ENCODE results near the gene IGF2R. TPM values are rescaled to one million over a fixed set of nuclear protein-coding genes. Genes with fewer than 3 reads are reported as not detected.

The IGF2R gene
- total RNA-seq, 5 donors from 2014 or later (not counting 1 experiment from before 2014, with no cell fraction given) = 63.4 to 87.5 (median 70.5) TPM

GRCh38 chr6:160082627-160083026, 113.7 kb downstream of the IGF2R start:
- no peak overlapping the region for H3K4me3 ChIP-seq (ENCODE audit: control insufficient read depth in 1 of 2, extremely low read depth in 1 of 2, low read length in 1 of 2)
- ChIA-PET CTCF (no interaction called here), POLR2A (interaction anchor here in 1 of 2 donors (0.6 kb wide), 1 partner anchor 380 kb away, joined by 7 read pairs; no protein-coding TSS in a partner anchor)
- H3K36me3 ChIP-seq (ENCODE audit: control insufficient read depth in 2 of 2, extremely low read depth in 1 of 2, insufficient read depth in 1 of 2, low read length in 1 of 2) = peaks cover 28 to 88% of the 10 kb centered on the region in 2 donors
- Mint-ChIP-seq H3K4me1 (peaks cover 0 to 8% (median 2%) of the 10 kb centered on the region in 3 donors), H3K27ac (no peak overlapping the region), H3K27me3 (no peaks in the 10 kb centered on the region), H3K36me3 (peaks cover 68% of the 10 kb centered on the region), H3K4me3 (no peak overlapping the region), H3K9me3 (no peaks in the 10 kb centered on the region)
- no peaks in the 10 kb centered on the region for H3K4me1 ChIP-seq (ENCODE audit: control insufficient read depth in 1 of 2, extremely low read depth in 1 of 2, insufficient read depth in 2 of 2, low read length in 2 of 2)
- ATAC-seq (replicated peaks in 1 of 4) (no peak), DNase-seq (no peak)
- H3K27ac ChIP-seq (ENCODE audit: low read length) = no peak overlapping the region
- H3K27me3 ChIP-seq (replicated peaks in 1 of 2; ENCODE audit: control insufficient read depth in 2 of 2, extremely low read depth in 1 of 2, insufficient read depth in 2 of 2, low read length in 1 of 2) = no peaks in the 10 kb centered on the region
- WGBS (ENCODE audit: insufficient coverage) = 90% methylated on average over 6 of the region's 8 CpGs
- H3K9me3 ChIP-seq = no peaks in the 10 kb centered on the region

DNA sequence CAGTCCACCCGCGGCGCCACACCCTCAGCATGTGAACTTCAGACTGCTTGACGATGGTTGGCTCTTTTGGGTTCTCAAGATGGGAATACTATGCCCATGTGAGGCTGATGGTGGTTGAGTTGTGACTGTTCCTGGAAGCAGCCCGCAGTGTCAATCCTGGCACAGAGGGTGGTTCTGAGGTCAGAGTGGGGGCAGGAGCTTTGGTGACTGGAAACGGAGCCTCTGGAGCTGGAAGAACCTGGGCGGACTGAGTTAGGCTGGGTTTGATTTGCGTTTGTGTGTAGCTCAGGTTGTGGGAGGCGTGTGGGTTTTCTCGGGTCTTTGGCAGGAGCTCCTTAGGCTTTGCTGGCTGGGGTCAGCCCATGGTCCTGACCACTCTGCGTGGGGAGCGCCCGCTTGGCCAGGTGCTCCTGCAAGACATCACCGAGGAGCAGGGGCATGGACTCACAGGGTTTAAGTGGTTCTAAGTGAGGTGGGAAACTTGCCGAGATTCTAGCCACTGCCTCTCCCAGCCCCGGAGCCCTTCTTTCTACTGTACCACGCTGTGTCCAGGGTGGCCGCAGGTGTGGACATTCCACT, 115.4 kb downstream of the IGF2R start:
- WGBS (ENCODE audit: insufficient coverage) = 98% methylated on average over 7 of the region's 18 CpGs

GRCh38 chr6:160085226-160085625, 116.3 kb downstream of the IGF2R start:
- Mint-ChIP-seq H3K36me3 (peaks cover 75% of the 10 kb centered on the region), H3K9me3 (no peaks in the 10 kb centered on the region), H3K27ac (no peak overlapping the region), H3K4me1 (peaks cover 0 to 8% (median 2%) of the 10 kb centered on the region in 3 donors), H3K27me3 (no peaks in the 10 kb centered on the region), H3K4me3 (no peak overlapping the region)
- H3K9me3 ChIP-seq = no peaks in the 10 kb centered on the region
- DNase-seq = no peak
- POLR2A ChIA-PET = no interaction called here
- H3K36me3 ChIP-seq (ENCODE audit: control insufficient read depth in 2 of 2, extremely low read depth in 1 of 2, insufficient read depth in 1 of 2, low read length in 1 of 2) = peaks cover 31 to 88% of the 10 kb centered on the region in 2 donors
- ATAC-seq (replicated peaks in 1 of 4) = no peak
- CTCF ChIA-PET = interaction anchor here in 1 of 2 donors (0.6 kb wide), 1 partner anchor 44 kb away, joined by 3 read pairs; no protein-coding TSS in a partner anchor
- H3K27ac ChIP-seq (ENCODE audit: low read length) = no peak overlapping the region
- no peak overlapping the region for H3K4me3 ChIP-seq (ENCODE audit: control insufficient read depth in 1 of 2, extremely low read depth in 1 of 2, low read length in 1 of 2)
- WGBS (ENCODE audit: insufficient coverage) = 75% methylated on average over 5 of the region's 5 CpGs
- no peaks in the 10 kb centered on the region for H3K4me1 ChIP-seq (ENCODE audit: control insufficient read depth in 1 of 2, extremely low read depth in 1 of 2, insufficient read depth in 2 of 2, low read length in 2 of 2)
- H3K27me3 ChIP-seq (replicated peaks in 1 of 2; ENCODE audit: control insufficient read depth in 2 of 2, extremely low read depth in 1 of 2, insufficient read depth in 2 of 2, low read length in 1 of 2) = no peaks in the 10 kb centered on the region

More for the DNA sequence above, 115.4 kb downstream of the IGF2R start:
- Histone ChIP-seq H3K4me3 (ENCODE audit: control insufficient read depth in 1 of 2, extremely low read depth in 1 of 2, low read length in 1 of 2) (no peak overlapping the region), H3K36me3 (ENCODE audit: control insufficient read depth in 2 of 2, extremely low read depth in 1 of 2, insufficient read depth in 1 of 2, low read length in 1 of 2) (peaks cover 27 to 88% of the 10 kb centered on the region in 2 donors), H3K4me1 (ENCODE audit: control insufficient read depth in 1 of 2, extremely low read depth in 1 of 2, insufficient read depth in 2 of 2, low read length in 2 of 2) (no peaks in the 10 kb centered on the region), H3K27me3 (replicated peaks in 1 of 2; ENCODE audit: control insufficient read depth in 2 of 2, extremely low read depth in 1 of 2, insufficient read depth in 2 of 2, low read length in 1 of 2) (no peaks in the 10 kb centered on the region), H3K27ac (ENCODE audit: low read length) (no peak overlapping the region), H3K9me3 (no peaks in the 10 kb centered on the region)
- ChIA-PET POLR2A (no interaction called here), CTCF (interaction anchor here in 1 of 2 donors (0.6 kb wide), 1 partner anchor 382 kb away, joined by 3 read pairs; no protein-coding TSS in a partner anchor)
- H3K4me3 Mint-ChIP-seq = no peak overlapping the region
- no peaks in the 10 kb centered on the region for H3K27me3 Mint-ChIP-seq
- ATAC-seq (replicated peaks in 1 of 4) (no peak), DNase-seq (no peak)
- H3K4me1 Mint-ChIP-seq = peaks cover 0 to 8% (median 2%) of the 10 kb centered on the region in 3 donors
- H3K36me3 Mint-ChIP-seq = peaks cover 74% of the 10 kb centered on the region
- H3K9me3 Mint-ChIP-seq = no peaks in the 10 kb centered on the region
- H3K27ac Mint-ChIP-seq = no peak overlapping the region

DNA sequence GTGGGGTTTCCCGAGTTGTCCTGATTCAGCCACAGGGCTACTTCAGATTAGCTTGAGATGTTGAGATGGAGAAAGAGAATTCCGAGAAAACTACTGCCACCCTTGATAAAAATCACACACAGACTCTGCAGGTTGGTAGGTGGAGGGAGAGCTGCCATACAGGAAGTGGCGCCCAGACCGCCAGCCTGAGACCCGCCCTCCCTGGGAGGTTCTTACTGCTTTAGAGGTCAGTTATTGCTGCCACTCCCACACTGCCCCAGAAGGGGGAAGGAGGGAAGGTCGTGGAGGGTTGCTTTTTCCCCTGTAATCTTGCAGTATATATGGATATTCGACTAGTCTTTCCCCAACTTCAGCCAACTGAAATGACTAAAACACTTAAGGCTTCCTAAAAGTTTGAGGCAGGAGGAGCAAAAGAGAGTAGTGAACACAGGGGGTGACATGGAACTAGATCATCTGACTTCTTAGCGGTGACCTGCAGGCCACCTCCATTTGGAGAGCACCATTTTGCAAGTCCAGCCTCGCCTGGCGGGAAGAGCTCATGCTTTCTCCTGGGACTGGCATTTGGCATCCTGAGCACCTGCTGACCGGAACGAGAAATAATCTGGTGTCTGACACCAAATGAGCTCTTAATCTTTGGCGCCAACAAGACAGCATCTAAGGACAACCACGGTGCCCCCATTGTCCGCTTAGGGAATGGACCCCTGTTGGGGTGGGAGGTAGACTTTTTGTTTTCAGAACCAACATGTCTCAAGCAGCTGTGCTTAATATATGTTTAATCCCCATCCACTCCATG, 117.0 kb downstream of the IGF2R start:
- Histone ChIP-seq H3K36me3 (ENCODE audit: control insufficient read depth in 2 of 2, extremely low read depth in 1 of 2, insufficient read depth in 1 of 2, low read length in 1 of 2) (peaks cover 28 to 88% of the 10 kb centered on the region in 2 donors), H3K27ac (ENCODE audit: low read length) (no peak overlapping the region), H3K4me3 (ENCODE audit: control insufficient read depth in 1 of 2, extremely low read depth in 1 of 2, low read length in 1 of 2) (no peak overlapping the region), H3K4me1 (ENCODE audit: control insufficient read depth in 1 of 2, extremely low read depth in 1 of 2, insufficient read depth in 2 of 2, low read length in 2 of 2) (no peaks in the 10 kb centered on the region), H3K27me3 (replicated peaks in 1 of 2; ENCODE audit: control insufficient read depth in 2 of 2, extremely low read depth in 1 of 2, insufficient read depth in 2 of 2, low read length in 1 of 2) (no peaks in the 10 kb centered on the region), H3K9me3 (no peaks in the 10 kb centered on the region)
- peak overlapping the region in 1 of 2 donors; percentile 8 for H3K27ac Mint-ChIP-seq
- no peak overlapping the region for H3K4me3 Mint-ChIP-seq
- H3K36me3 Mint-ChIP-seq = peaks cover 76% of the 10 kb centered on the region
- 100% methylated on average over 4 of the region's 15 CpGs for WGBS (ENCODE audit: insufficient coverage)
- H3K4me1 Mint-ChIP-seq = peaks cover 0 to 8% (median 2%) of the 10 kb centered on the region in 3 donors
- no peaks in the 10 kb centered on the region for H3K27me3 Mint-ChIP-seq
- ChIA-PET POLR2A (no interaction called here), CTCF (interaction anchor here (0.6 to 1.1 kb wide), 2 partner anchors 19 to 44 kb away, joined by 3 read pairs; no protein-coding TSS in a partner anchor)
- no peaks in the 10 kb centered on the region for H3K9me3 Mint-ChIP-seq
- ATAC-seq (replicated peaks in 1 of 4) (no peak), DNase-seq (no peak)

DNA sequence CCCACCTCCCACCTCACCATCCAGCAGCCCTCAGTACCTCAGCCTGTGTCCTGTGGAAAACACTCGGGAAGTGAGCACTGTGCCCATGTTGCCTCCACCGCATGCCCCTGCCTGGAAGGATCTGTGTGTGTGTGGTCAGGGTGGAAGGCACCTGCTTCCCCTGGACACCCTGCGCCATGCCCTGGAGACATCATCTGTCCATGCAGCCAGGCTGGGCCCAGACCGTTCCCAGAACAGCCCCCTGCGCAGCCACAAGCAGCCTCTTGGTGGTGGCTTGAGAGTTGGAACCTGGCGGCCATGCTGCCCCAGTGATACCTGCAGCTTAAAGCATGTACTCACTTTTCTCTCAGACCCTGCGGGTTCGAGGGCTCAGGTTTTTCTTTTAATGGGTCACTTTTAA, 117.9 kb downstream of the IGF2R start:
- Histone ChIP-seq H3K27ac (ENCODE audit: low read length) (no peak overlapping the region), H3K27me3 (replicated peaks in 1 of 2; ENCODE audit: control insufficient read depth in 2 of 2, extremely low read depth in 1 of 2, insufficient read depth in 2 of 2, low read length in 1 of 2) (no peaks in the 10 kb centered on the region), H3K4me3 (ENCODE audit: control insufficient read depth in 1 of 2, extremely low read depth in 1 of 2, low read length in 1 of 2) (no peak overlapping the region), H3K9me3 (no peaks in the 10 kb centered on the region), H3K36me3 (ENCODE audit: control insufficient read depth in 2 of 2, extremely low read depth in 1 of 2, insufficient read depth in 1 of 2, low read length in 1 of 2) (peaks cover 30 to 87% of the 10 kb centered on the region in 2 donors), H3K4me1 (ENCODE audit: control insufficient read depth in 1 of 2, extremely low read depth in 1 of 2, insufficient read depth in 2 of 2, low read length in 2 of 2) (no peaks in the 10 kb centered on the region)
- POLR2A ChIA-PET = no interaction called here
- Mint-ChIP-seq H3K27me3 (no peaks in the 10 kb centered on the region), H3K9me3 (no peaks in the 10 kb centered on the region), H3K4me3 (no peak overlapping the region), H3K4me1 (peaks cover 0 to 8% (median 2%) of the 10 kb centered on the region in 3 donors), H3K36me3 (peaks cover 74% of the 10 kb centered on the region), H3K27ac (no peak overlapping the region)
- 90% methylated on average over 8 of the region's 8 CpGs for WGBS (ENCODE audit: insufficient coverage)
- ATAC-seq (replicated peaks in 1 of 4) = no peak
- no peak for DNase-seq
- CTCF ChIA-PET = interaction anchor here in 1 of 2 donors (1.1 kb wide), 1 partner anchor 18 kb away, joined by 3 read pairs; no protein-coding TSS in a partner anchor

GRCh38 chr6:160088069-160088783, 119.3 kb downstream of the IGF2R start:
- Mint-ChIP-seq H3K27ac (no peak overlapping the region), H3K4me1 (peaks cover 0 to 8% (median 2%) of the 10 kb centered on the region in 3 donors), H3K27me3 (no peaks in the 10 kb centered on the region), H3K36me3 (peaks cover 74% of the 10 kb centered on the region), H3K4me3 (no peak overlapping the region), H3K9me3 (no peaks in the 10 kb centered on the region)
- no peak overlapping the region for H3K4me3 ChIP-seq (ENCODE audit: control insufficient read depth in 1 of 2, extremely low read depth in 1 of 2, low read length in 1 of 2)
- ATAC-seq (replicated peaks in 1 of 4) (no peak), DNase-seq (peak in 2 of 35 experiments; percentile 6 to 14)
- H3K9me3 ChIP-seq = no peaks in the 10 kb centered on the region
- H3K27ac ChIP-seq (ENCODE audit: low read length) = no peak overlapping the region
- 93% methylated on average over 7 of the region's 13 CpGs for WGBS (ENCODE audit: insufficient coverage)
- POLR2A ChIA-PET = no interaction called here
- no peaks in the 10 kb centered on the region for H3K27me3 ChIP-seq (replicated peaks in 1 of 2; ENCODE audit: control insufficient read depth in 2 of 2, extremely low read depth in 1 of 2, insufficient read depth in 2 of 2, low read length in 1 of 2)
- H3K4me1 ChIP-seq (ENCODE audit: control insufficient read depth in 1 of 2, extremely low read depth in 1 of 2, insufficient read depth in 2 of 2, low read length in 2 of 2) = no peaks in the 10 kb centered on the region
- H3K36me3 ChIP-seq (ENCODE audit: control insufficient read depth in 2 of 2, extremely low read depth in 1 of 2, insufficient read depth in 1 of 2, low read length in 1 of 2) = peaks cover 36 to 91% of the 10 kb centered on the region in 2 donors
- CTCF ChIA-PET = no interaction called here

Data from T-cell (primary cell).